NCI-H1694 treated with DMSO at 0.1 percent for 48 hours (cell line): ENCODE measurements around the gene ACTG1.

ENCODE experiments used
- DNase-seq: peaks from one replicate; lab custom pipeline; 2025; lab: John Stamatoyannopoulos, UW

The ACTG1 gene

DNA sequence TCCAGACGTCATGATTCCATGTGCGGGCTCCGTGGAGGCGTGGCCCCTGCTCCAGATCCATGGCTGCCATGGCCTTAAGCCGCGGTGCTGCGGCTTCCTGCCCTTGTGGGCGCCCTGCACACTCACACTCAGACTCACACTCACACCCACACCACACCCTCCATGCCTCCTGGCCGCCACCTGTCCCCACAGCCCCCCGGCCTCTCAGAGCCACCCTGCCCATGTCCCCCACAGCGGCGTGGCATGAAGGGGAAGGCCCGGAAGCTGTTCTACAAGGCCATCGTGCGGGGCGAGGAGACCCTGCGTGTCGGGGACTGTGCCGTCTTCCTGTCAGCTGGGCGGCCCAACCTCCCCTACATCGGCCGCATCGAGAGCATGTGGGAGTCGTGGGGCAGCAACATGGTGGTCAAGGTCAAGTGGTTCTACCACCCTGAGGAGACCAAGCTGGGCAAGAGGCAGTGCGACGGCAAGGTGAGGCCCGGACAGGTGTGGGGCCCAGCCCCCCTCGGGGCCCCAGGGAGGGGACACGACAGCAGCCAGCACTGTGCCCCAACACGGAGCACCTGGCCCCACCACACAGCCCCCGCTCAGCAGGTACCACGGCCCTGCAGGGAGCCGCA is 50.0 kb downstream of the ACTG1 start:
- DNase-seq: no peak

DNA sequence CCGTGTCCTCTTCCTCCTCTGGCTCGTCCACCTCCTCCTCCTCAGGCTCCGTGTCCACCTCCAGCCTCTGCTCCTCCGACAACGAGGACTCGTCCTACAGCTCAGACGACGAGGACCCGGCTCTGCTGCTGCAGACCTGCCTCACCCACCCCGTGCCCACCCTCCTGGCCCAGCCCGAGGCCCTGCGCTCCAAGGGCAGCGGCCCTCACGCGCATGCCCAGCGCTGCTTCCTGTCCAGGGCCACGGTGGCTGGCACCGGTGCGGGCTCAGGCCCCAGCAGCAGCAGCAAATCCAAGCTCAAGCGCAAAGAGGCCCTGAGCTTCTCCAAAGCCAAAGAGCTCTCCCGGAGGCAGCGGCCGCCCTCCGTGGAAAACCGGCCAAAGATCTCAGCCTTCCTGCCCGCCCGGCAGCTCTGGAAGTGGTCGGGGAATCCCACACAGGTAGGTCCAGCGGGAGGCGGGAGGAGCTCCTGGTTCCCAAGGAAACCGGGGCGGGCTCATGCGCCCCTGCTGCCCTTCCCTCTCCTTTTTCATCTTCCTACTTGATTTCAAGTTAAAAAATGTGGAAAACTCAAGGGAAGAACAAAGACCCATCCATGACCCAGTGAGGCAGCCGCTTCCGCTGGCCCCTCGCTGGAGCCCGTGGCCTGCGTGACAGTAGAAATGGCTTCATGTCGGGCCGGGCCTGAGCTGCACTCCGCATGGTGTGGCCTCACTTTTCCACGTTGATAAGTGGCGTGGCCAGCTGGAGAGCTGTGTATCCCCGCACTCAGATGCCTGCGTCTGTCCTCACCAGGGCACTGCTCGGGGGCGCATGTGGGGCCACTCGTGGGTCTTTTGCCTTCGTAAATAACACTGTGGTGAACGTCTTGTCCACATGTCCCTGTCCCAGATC is 50.7 kb downstream of the ACTG1 start:
- no peak for DNase-seq

GRCh38 chr17:81460856-81461460 is 51.6 kb downstream of the ACTG1 start:
- no peak for DNase-seq
